ENCODE results near the gene COL9A2. TPM values are rescaled to one million over a fixed set of nuclear protein-coding genes. Genes with fewer than 3 reads are reported as not detected.
A peak's percentile ranks its signal among the peaks of the same experiment; 100 is the strongest.

The COL9A2 gene
- total RNA-seq, 4 donors from 2014 or later, result 5.4 to 43.0 (median 14.6) TPM

- no peak overlapping the region for H3K27ac ChIP-seq
- peaks cover 53% of the 10 kb centered on the region for H3K27me3 ChIP-seq
- no peak overlapping the region for H3K4me3 ChIP-seq
- WGBS, 2 donors (ENCODE audit: low coverage in 1 of 2), result 63 to 82% methylated on average over 2 to 4 of the region's 4 CpGs
- DNase-seq, result no peak
- in situ Hi-C loops (cut with MboI; ENCODE audit: low pct_ligation_motif_present in 1 of 4, low pct_unique_long_range_greater_than_20kb in 1 of 4, low sequenced_read_pairs in 3 of 4), result no loop called here
- H3K36me3 ChIP-seq, result no peaks in the 10 kb centered on the region
- no peak for TF ChIP-seq POLR2AphosphoS5 (IDR thresholded peaks at IDR 0.05)
- TF ChIP-seq POLR2A (IDR thresholded peaks at IDR 0.05), result no peak
- TF ChIP-seq EP300 (IDR thresholded peaks at IDR 0.05; ENCODE audit: low read depth), result no peak
- TF ChIP-seq CTCF (IDR thresholded peaks at IDR 0.05), result no peak
- intact Hi-C loops (cut with DNase I; ENCODE audit: low total_unique reads), result loop anchor here (10.0 kb wide), 2 partner anchors 86 to 164 kb away; no protein-coding TSS in a partner anchor
- H3K4me1 ChIP-seq, result peaks cover 9 to 28% (median 23%) of the 10 kb centered on the region in 4 donors
- no peaks in the 10 kb centered on the region for H3K9me3 ChIP-seq
These were observed 1.4 kb upstream of the COL9A2 start for GRCh38 chr1:40318476-40318875.

- peak overlapping the region in 3 of 4 donors; percentile 27 to 54 (median 42) for H3K4me3 ChIP-seq
- in situ Hi-C loops (cut with MboI; ENCODE audit: low pct_ligation_motif_present in 1 of 4, low pct_unique_long_range_greater_than_20kb in 1 of 4, low sequenced_read_pairs in 3 of 4), result no loop called here
- no peak for DNase-seq
- peaks cover 53% of the 10 kb centered on the region for H3K27me3 ChIP-seq
- TF ChIP-seq POLR2A (IDR thresholded peaks at IDR 0.05), result no peak
- no peak for TF ChIP-seq POLR2AphosphoS5 (IDR thresholded peaks at IDR 0.05)
- no peak for TF ChIP-seq CTCF (IDR thresholded peaks at IDR 0.05)
- no peak for TF ChIP-seq EP300 (IDR thresholded peaks at IDR 0.05; ENCODE audit: low read depth)
- no peaks in the 10 kb centered on the region for H3K9me3 ChIP-seq
- H3K4me1 ChIP-seq, result peaks cover 9 to 30% (median 25%) of the 10 kb centered on the region in 4 donors
- H3K36me3 ChIP-seq, result no peaks in the 10 kb centered on the region
- WGBS, 2 donors (ENCODE audit: low coverage in 1 of 2), result 47% methylated on average over 21 of the region's 21 CpGs; no CpG with 5 or more reads in 1 of the 2 donors
- no peak overlapping the region for H3K27ac ChIP-seq
- intact Hi-C loops (cut with DNase I; ENCODE audit: low total_unique reads), result loop anchor here (10.0 kb wide), 2 partner anchors 87 to 163 kb away; no protein-coding TSS in a partner anchor
These were observed 448 bp upstream of the COL9A2 start for GRCh38 chr1:40317394-40318074.

- Histone ChIP-seq H3K4me3 (peak overlapping the region; percentile 11 to 54 (median 34)), H3K36me3 (no peaks in the 10 kb centered on the region), H3K27me3 (peaks cover 53% of the 10 kb centered on the region), H3K4me1 (peaks cover 9 to 37% (median 27%) of the 10 kb centered on the region in 4 donors), H3K27ac (no peak overlapping the region), H3K9me3 (no peaks in the 10 kb centered on the region)
- 6% methylated on average over 38 of the region's 41 CpGs; no CpG with 5 or more reads in 1 of the 2 donors for WGBS, 2 donors (ENCODE audit: low coverage in 1 of 2)
- DNase-seq, result peak; percentile 34
- intact Hi-C loops (cut with DNase I; ENCODE audit: low total_unique reads), result loop anchor here (10.0 kb wide), 2 partner anchors 89 to 161 kb away; no protein-coding TSS in a partner anchor
- TF ChIP-seq POLR2AphosphoS5 (IDR thresholded peaks at IDR 0.05), result no peak
- TF ChIP-seq CTCF (IDR thresholded peaks at IDR 0.05), result no peak
- TF ChIP-seq EP300 (IDR thresholded peaks at IDR 0.05; ENCODE audit: low read depth), result no peak
- TF ChIP-seq POLR2A (IDR thresholded peaks at IDR 0.05), result no peak
- in situ Hi-C loops (cut with MboI; ENCODE audit: low pct_ligation_motif_present in 1 of 4, low pct_unique_long_range_greater_than_20kb in 1 of 4, low sequenced_read_pairs in 3 of 4), result no loop called here
These were observed 1.1 kb downstream of the COL9A2 start for GRCh38 chr1:40315795-40316594.

- no peaks in the 10 kb centered on the region for H3K36me3 ChIP-seq
- no peak for TF ChIP-seq POLR2AphosphoS5 (IDR thresholded peaks at IDR 0.05)
- TF ChIP-seq CTCF (IDR thresholded peaks at IDR 0.05), result peak; percentile 93 to 97 (median 95)
- H3K9me3 ChIP-seq, result no peaks in the 10 kb centered on the region
- in situ Hi-C loops (cut with MboI; ENCODE audit: low pct_ligation_motif_present in 1 of 4, low pct_unique_long_range_greater_than_20kb in 1 of 4, low sequenced_read_pairs in 3 of 4) (no loop called here), intact Hi-C loops (cut with DNase I; ENCODE audit: low total_unique reads) (loop anchor here (10.0 kb wide), 2 partner anchors 89 to 161 kb away; no protein-coding TSS in a partner anchor)
- H3K4me1 ChIP-seq, result peaks cover 9 to 37% (median 27%) of the 10 kb centered on the region in 4 donors
- H3K4me3 ChIP-seq, result peak overlapping the region; percentile 11 to 54 (median 34)
- 4% methylated on average over 42 of the region's 42 CpGs; no CpG with 5 or more reads in 1 of the 2 donors for WGBS, 2 donors (ENCODE audit: low coverage in 1 of 2)
- peak; percentile 87 for DNase-seq
- peaks cover 53% of the 10 kb centered on the region for H3K27me3 ChIP-seq
- peak overlapping the region in 1 of 4 donors; percentile 5 for H3K27ac ChIP-seq
These were observed 1.8 kb downstream of the COL9A2 start for GRCh38 chr1:40315239-40315794.
